LNCaP clone FGC (cell line): ENCODE data around the gene GLI3.

Source experiments
- DNase-seq: peaks from one replicate; pipeline ENCODE4 v3.0.0-alpha.2; 2011; ENCODE audit warnings: low read depth
- H3K4me3 ChIP-seq: 2 replicates; pipeline ENCODE4 v1.5.1; 2011; ENCODE audit warnings: mild to moderate bottlenecking, low read depth, low read length, control low read depth
- CTCF ChIP-seq: IDR thresholded peaks from 2 replicates; pipeline ENCODE4 v1.5.1; 2012; ENCODE audit warnings: mild to moderate bottlenecking; ENCODE audit not compliant: control insufficient read depth, insufficient read depth; ENCODE audit errors: extremely low read depth

GLI3 gene

DNA sequence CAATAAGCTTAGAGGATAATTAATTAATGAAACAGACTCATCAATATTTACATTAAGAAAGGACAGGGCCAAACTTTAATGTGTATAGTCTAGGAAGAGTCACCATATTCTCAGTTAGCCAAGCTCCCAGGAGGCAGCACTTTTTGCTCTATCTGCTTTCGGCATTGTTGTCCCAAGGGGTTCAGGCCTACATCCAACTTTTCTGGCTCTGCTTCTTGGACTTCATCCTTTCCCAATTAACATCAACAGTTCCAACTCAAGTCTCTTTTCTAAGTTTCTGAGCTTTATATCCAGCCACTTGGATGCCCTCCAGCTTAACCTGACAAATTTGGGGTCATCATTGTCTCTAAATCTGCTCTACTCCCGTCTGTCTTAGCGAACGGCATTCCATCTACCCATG lies 42.8 kb downstream of the GLI3 start:
- H3K4me3 ChIP-seq = no peak overlapping the region
- no peak for DNase-seq
- no peak for TF ChIP-seq CTCF

DNA sequence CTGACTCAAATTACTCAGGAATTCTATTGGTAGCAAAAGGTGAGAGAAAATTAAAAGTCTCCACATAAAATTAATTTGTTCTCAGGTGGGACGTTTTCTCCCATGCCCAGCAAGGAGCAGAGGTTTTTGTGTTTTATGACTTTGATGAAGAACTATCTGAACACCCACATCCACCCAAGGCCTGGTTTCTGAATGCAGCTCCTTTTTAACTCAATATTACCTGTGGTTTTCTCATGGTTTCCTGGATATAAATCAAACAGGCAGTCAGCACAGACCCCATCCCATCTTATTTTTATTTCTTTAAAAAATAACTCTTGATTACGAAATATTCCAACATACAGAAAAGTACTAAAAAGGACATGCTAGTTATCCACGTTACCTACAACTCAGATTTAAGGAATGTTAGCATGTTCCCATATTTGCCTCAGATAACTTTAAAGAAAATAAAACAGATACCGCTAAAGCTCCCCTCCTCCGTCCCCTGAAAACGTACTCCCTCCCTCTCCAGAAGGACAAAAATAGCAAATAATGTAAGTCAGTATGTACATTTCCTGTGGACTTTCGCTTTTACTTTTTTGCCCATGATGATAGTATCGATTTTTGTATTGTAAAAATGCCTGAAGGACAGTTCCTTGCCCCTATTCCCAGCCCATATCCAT lies 43.4 kb downstream of the GLI3 start:
- H3K4me3 ChIP-seq = no peak overlapping the region
- no peak for DNase-seq
- TF ChIP-seq CTCF = no peak

DNA sequence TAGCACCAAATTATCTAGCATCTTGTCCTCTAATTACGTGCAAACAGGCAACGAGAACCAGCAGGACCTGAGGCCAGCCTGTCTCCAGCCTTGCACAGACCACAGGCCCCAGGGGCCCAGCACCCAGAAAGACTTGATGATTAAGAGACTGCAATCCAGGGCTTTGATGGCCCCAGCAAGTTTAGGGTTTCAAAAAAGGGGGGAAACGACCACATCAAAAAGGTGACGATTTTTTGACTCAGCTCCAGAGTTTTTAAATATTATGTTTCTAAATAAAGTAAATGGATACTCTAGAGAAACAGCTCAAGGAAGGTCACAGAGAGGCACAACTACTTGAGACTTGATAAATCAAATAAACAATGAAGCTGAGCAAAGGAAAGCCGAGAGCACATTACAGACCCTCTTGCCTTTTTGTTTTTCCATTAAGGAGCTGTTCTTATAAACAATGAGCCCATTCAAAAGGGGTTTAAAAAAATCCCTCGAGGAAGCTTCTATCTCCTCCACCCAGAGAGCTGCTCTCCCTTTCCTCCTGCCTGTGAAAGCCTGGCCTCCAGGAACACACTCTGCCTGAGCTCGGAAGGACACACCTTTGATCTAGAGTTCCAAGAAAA lies 44.1 kb downstream of the GLI3 start:
- no peak for DNase-seq
- H3K4me3 ChIP-seq = no peak overlapping the region
- no peak for TF ChIP-seq CTCF

DNA sequence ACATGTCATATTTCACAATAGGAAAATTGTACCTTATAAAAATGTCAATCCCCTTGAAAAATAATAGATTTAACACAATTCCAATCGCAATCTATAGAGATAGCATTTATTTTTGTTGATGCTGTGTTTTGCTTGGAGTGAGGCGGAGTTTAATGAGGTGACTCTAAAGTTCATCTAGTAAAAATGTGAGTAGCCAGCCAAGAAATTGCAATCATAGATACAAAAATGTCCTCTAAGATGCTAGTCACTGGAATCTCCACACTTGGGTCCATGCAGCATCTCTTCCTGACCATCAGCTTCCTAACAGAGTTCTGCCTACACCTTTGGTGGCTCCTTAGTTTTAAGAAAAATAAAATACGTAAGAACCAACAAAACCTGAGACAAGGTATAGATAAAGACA lies 44.9 kb downstream of the GLI3 start:
- no peak for TF ChIP-seq CTCF
- H3K4me3 ChIP-seq = no peak overlapping the region
- DNase-seq = no peak

DNA sequence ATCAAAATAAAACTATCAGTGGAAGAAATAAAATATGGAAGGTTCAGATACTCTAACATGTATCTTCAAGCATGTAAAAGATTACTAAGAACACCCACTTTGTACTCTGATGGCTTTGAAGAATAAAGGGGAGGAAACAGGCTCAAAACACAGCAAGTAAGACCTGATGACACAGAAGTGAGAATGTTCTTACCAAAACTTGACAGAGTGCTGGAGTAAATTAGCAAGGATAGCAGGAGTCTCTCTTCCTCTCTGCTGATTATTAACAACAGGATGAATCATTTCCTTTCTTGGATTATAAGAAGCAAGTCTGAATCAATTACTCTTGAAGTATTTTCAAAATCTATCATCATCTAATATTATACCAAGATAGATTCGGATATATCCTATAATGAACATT lies 47.5 kb downstream of the GLI3 start:
- H3K4me3 ChIP-seq = no peak overlapping the region
- no peak for TF ChIP-seq CTCF
- no peak for DNase-seq

DNA sequence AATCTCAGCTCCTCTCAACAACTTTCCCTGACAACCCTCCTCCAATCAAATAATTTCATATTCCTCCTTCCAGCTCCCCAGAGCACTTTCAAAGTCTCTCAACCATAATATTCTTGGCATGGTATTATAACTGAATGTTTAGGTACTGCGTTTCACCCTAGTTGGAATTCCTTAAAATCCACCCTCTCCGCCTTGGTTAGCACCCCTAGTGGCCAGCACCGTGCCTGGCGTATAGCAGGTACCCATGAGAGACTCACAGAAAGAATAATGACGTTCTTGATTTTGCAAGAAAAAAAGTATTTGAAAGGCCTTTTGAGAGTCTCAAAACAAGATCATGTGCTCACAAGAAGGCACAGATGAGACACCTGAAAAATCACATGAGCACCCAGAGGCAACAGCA lies 50.9 kb downstream of the GLI3 start:
- peak; percentile 44 for TF ChIP-seq CTCF
- no peak for DNase-seq
- H3K4me3 ChIP-seq = no peak overlapping the region

DNA sequence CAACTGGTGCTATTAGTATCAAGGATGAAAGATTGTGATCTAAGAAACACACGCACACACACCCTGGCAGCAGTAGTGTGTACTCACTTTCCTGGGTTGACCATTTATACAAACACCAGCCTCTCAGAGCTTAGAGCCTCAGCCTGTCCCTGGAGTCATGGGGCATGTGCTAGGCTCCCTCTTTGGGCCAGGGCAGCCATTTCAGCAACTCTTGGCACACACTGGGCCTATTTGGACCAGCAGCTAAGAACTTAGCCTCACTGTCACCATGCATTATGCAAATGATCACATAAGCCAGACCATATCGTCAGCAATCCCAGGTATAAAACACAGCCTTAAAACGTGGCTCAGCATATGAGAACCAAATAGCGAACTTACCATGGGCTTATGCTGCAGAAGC lies 51.3 kb downstream of the GLI3 start:
- DNase-seq = no peak
- H3K4me3 ChIP-seq = no peak overlapping the region
- no peak for TF ChIP-seq CTCF
